Upper lobe of right lung (tissue), 1 donor: ENCODE measurements around the gene PLK2. TPM values are rescaled to one million over a fixed set of nuclear protein-coding genes. Genes with fewer than 3 reads are reported as not detected.

Source experiments
- ATAC-seq: fragments of 200-7000 bp; cut with Tn5 transposase; one replicate; pipeline ENCODE4 v1.9.1; 2020; ENCODE audit warnings: mild to moderate bottlenecking, moderate library complexity
- DNase-seq: peaks from one replicate; pipeline ENCODE4 v3.0.0-alpha.2; 2020
- H3K27ac ChIP-seq: fragments of 200-600 bp; one replicate; pipeline ENCODE4 v1.8.0; 2022
- H3K27me3 ChIP-seq: fragments of 200-600 bp; one replicate; pipeline ENCODE4 v1.8.0; 2022; ENCODE audit warnings: mild to moderate bottlenecking
- H3K36me3 ChIP-seq: fragments of 200-600 bp; one replicate; pipeline ENCODE4 v1.8.0; 2022
- H3K4me1 ChIP-seq: fragments of 200-600 bp; one replicate; pipeline ENCODE4 v1.8.0; 2022
- H3K4me3 ChIP-seq: fragments of 200-600 bp; one replicate; pipeline ENCODE4 v1.8.0; 2022; ENCODE audit warnings: mild to moderate bottlenecking
- H3K9me3 ChIP-seq: fragments of 200-600 bp; one replicate; pipeline ENCODE4 v1.8.0; 2022
- intact Hi-C: fragments of 100-400 bp; cut with DNase I; formaldehyde crosslinking; loops from one replicate; pipeline ENCODE4 v1.11.0; 2022
- total RNA-seq: library from RNA; stranded (reverse); fragmentation: NEBNext Ultra II Directional; extraction: Animal tissue kit (Norgen Biotek cat#: 25700); gene quantifications from one replicate; pipeline ENCODE4 v1.2.1, GENCODE V29; 2021
- TF ChIP-seq, protein P1 (sequence below): fragments of 200-600 bp; IDR thresholded peaks from one replicate; pipeline ENCODE4 v1.8.0; 2022; ENCODE audit warnings: antibody characterized with exemption
- donor health status: DM: no; HTN: yes; CAD: no; lungs with severe emphysema.

The PLK2 gene
- total RNA-seq, 1 donor from 2014 or later, result 41.1 TPM

DNA sequence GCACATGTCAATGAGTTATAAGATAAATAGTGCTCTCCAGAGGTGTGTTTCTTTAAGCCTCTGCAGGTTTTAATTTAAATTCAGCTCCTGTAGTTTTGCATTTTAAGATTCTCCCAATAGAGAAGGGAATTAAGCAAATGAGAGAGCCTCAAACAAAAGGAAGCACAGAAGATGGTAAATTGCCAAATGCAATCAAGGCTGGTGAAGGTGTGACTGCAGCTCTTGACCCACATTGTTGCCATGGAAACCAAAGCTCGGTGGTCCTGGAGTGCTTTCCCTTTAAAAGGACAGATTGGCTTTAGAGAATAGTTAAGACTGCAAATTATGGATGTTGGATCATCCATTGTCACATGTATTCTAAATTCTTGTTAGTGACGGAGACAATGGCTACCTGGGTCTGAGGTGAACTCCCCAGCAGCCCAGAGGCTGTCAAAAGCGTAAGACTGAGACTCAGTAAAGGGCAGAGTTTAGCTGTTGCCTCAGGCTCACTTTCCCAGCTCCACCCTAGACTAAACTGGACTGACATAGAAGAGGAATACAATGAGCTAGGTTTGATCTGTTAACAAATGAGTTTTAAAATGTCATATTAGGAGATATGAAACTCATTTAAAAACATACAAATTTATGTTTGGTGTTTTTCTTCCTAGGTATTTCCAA lies 43.6 kb upstream of the PLK2 start:
- Histone ChIP-seq H3K4me1 (peaks cover 11% of the 10 kb centered on the region), H3K36me3 (no peaks in the 10 kb centered on the region), H3K9me3 (no peaks in the 10 kb centered on the region), H3K4me3 (no peak overlapping the region), H3K27me3 (no peaks in the 10 kb centered on the region), H3K27ac (no peak overlapping the region)
- DNase-seq, result no peak
- ATAC-seq, result no peak
- TF ChIP-seq, protein P1, sequence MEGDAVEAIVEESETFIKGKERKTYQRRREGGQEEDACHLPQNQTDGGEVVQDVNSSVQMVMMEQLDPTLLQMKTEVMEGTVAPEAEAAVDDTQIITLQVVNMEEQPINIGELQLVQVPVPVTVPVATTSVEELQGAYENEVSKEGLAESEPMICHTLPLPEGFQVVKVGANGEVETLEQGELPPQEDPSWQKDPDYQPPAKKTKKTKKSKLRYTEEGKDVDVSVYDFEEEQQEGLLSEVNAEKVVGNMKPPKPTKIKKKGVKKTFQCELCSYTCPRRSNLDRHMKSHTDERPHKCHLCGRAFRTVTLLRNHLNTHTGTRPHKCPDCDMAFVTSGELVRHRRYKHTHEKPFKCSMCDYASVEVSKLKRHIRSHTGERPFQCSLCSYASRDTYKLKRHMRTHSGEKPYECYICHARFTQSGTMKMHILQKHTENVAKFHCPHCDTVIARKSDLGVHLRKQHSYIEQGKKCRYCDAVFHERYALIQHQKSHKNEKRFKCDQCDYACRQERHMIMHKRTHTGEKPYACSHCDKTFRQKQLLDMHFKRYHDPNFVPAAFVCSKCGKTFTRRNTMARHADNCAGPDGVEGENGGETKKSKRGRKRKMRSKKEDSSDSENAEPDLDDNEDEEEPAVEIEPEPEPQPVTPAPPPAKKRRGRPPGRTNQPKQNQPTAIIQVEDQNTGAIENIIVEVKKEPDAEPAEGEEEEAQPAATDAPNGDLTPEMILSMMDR, result no peak
- intact Hi-C loops, result no loop called here

DNA sequence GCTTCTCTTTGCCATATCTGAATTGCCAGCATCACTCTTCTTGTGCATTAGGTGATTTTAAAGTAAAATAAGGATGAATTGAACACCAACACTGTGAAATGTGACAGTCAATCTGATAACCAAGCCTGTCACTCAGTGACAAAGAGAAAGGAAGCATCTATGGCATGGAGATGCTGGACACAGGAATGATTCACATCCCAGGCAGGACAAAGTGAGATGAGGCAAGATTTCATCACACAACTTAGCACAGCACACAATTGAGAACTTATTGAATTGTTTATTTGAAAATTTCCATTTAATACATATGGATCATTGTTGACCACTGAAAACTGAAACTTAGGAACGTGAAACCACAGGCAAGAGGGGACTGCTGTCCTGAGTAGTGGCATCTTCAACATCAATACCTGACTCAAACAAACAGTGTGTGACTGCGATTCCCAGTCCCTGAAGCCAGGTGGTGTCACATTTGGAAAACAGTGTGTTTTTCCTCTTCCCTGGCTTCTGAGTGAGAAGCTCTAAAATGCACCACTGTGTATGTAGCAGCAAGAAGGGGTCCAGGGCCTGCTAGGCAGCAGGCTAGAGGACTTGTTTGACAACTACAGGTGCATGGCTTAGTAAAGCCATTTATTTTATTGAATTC lies 42.0 kb upstream of the PLK2 start:
- DNase-seq, result no peak
- intact Hi-C loops, result no loop called here
- H3K4me1 ChIP-seq, result peaks cover 11% of the 10 kb centered on the region
- ATAC-seq, result no peak
- no peak overlapping the region for H3K27ac ChIP-seq
- H3K9me3 ChIP-seq, result no peaks in the 10 kb centered on the region
- no peaks in the 10 kb centered on the region for H3K27me3 ChIP-seq
- no peak overlapping the region for H3K4me3 ChIP-seq
- TF ChIP-seq, protein P1, result no peak
- H3K36me3 ChIP-seq, result no peaks in the 10 kb centered on the region

DNA sequence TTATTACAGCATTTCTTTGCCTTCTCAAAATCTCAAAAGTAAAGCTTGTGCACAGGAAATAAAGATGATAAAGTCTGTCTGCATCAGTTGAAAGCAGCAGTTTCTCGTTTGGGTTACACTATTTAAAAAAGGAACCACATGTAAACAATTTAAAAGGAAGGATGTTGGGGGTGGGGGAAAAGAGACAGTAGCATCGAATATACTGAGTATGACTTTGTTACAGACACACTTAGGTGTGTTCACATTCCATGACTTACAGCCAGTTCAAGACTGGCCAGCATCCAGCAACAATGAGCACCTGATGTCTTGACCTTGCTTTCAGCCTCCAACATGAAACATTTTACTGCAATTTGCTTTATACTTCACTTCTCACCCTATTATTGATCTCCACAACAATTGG lies 40.1 kb upstream of the PLK2 start:
- TF ChIP-seq, protein P1, result no peak
- Histone ChIP-seq H3K9me3 (no peaks in the 10 kb centered on the region), H3K4me1 (peaks cover 11% of the 10 kb centered on the region), H3K36me3 (no peaks in the 10 kb centered on the region), H3K4me3 (no peak overlapping the region), H3K27ac (no peak overlapping the region), H3K27me3 (no peaks in the 10 kb centered on the region)
- DNase-seq, result no peak
- intact Hi-C loops, result no loop called here
- peak; percentile 60 for ATAC-seq

DNA sequence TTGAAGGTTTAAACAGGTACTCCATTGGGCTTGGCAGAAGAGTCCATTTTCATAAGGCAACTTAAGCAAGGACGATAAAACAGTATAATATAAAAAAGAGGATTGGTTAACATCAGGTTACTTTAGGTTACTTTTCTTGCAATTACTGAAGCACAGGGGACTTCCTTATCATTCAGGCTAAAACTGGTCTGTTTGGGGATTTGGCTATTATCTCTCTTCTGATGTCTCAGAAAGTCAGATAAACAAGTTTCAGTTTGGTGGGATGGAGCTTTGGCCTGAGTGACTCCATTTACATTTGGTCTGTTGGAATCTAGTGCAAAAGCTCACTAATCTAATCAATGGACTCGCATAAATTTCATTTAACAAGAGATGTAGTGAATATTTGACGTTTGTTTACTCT lies 39.3 kb upstream of the PLK2 start:
- Histone ChIP-seq H3K27me3 (no peaks in the 10 kb centered on the region), H3K27ac (no peak overlapping the region), H3K36me3 (no peaks in the 10 kb centered on the region), H3K4me3 (no peak overlapping the region), H3K9me3 (no peaks in the 10 kb centered on the region), H3K4me1 (peaks cover 11% of the 10 kb centered on the region)
- TF ChIP-seq, protein P1, result no peak
- intact Hi-C loops, result no loop called here
- DNase-seq (no peak), ATAC-seq (no peak)

DNA sequence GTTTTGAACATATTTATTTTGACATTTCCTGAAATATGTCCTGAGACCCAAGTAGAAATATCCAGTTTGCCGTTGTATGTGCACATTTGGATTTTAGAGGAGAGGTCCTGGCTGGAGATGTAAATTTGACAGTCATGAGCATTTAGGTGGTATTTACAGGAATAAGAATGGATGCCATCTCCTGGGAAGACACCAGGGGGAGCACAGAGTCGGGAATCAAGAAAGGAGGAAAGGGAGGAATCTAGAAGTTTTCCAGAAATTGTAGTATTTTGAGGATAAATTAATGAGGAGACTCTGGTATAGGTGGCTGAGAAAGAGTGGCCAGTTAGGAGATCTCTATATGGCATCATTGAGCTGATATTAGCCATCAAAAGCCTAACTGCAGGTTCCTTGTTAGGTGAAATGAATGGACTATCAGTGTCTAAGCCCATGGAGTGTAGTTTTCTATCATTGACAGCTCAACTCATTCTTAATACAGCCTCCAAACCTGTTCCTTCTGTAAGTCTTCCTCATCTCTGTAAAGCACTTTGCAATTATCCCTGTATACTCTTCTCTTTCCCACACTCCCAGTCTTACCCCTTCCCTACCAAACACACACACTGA lies 38.6 kb upstream of the PLK2 start:
- ATAC-seq, result peak; percentile 64

More for the DNA sequence above, 38.6 kb upstream of the PLK2 start:
- no peaks in the 10 kb centered on the region for H3K27me3 ChIP-seq
- H3K4me3 ChIP-seq, result no peak overlapping the region
- H3K9me3 ChIP-seq, result no peaks in the 10 kb centered on the region
- DNase-seq, result no peak
- peaks cover 11% of the 10 kb centered on the region for H3K4me1 ChIP-seq
- intact Hi-C loops, result no loop called here
- H3K27ac ChIP-seq, result no peak overlapping the region
- no peaks in the 10 kb centered on the region for H3K36me3 ChIP-seq
- TF ChIP-seq, protein P1, result peak; percentile 71
